ENCODE results near the gene OSTM1.

Gene OSTM1

GRCh38 chr6:108039681-108040080 lies 34.9 kb downstream of the OSTM1 start:
- TF ChIP-seq, protein P1, sequence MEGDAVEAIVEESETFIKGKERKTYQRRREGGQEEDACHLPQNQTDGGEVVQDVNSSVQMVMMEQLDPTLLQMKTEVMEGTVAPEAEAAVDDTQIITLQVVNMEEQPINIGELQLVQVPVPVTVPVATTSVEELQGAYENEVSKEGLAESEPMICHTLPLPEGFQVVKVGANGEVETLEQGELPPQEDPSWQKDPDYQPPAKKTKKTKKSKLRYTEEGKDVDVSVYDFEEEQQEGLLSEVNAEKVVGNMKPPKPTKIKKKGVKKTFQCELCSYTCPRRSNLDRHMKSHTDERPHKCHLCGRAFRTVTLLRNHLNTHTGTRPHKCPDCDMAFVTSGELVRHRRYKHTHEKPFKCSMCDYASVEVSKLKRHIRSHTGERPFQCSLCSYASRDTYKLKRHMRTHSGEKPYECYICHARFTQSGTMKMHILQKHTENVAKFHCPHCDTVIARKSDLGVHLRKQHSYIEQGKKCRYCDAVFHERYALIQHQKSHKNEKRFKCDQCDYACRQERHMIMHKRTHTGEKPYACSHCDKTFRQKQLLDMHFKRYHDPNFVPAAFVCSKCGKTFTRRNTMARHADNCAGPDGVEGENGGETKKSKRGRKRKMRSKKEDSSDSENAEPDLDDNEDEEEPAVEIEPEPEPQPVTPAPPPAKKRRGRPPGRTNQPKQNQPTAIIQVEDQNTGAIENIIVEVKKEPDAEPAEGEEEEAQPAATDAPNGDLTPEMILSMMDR (conservative IDR thresholded peaks at IDR 0.05) = no peak
- no peak overlapping the region for H3K27ac ChIP-seq

GRCh38 chr6:108036884-108037283 lies 37.7 kb downstream of the OSTM1 start:
- no peak overlapping the region for H3K27ac ChIP-seq
- TF ChIP-seq, protein P1 (conservative IDR thresholded peaks at IDR 0.05) = no peak

DNA sequence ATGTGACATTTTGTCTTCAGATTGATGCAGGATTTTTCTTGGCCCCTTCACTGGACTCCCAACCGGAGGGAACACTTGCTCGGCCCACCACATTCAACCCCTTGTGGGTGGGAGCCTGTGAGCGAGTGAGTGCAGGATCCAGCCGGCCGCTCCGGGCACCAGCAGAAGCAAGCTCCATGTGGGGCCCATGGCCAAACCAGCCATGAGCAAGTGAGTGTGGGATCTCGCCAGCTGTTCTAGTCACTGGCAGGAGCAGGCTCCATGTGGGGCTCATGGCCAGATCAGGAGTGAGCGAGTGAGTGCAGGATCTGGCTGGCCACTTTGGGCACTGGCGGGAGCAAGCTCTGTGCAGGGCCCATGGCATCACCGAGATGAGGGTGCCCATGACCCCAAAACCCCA lies 42.6 kb downstream of the OSTM1 start:
- TF ChIP-seq, protein P1 (conservative IDR thresholded peaks at IDR 0.05) = no peak
- no peak overlapping the region for H3K27ac ChIP-seq

- TF ChIP-seq, protein P1 (conservative IDR thresholded peaks at IDR 0.05) = no peak
- H3K27ac ChIP-seq = no peak overlapping the region
Measured at GRCh38 chr6:108030211-108030610, 44.3 kb downstream of the OSTM1 start.

DNA sequence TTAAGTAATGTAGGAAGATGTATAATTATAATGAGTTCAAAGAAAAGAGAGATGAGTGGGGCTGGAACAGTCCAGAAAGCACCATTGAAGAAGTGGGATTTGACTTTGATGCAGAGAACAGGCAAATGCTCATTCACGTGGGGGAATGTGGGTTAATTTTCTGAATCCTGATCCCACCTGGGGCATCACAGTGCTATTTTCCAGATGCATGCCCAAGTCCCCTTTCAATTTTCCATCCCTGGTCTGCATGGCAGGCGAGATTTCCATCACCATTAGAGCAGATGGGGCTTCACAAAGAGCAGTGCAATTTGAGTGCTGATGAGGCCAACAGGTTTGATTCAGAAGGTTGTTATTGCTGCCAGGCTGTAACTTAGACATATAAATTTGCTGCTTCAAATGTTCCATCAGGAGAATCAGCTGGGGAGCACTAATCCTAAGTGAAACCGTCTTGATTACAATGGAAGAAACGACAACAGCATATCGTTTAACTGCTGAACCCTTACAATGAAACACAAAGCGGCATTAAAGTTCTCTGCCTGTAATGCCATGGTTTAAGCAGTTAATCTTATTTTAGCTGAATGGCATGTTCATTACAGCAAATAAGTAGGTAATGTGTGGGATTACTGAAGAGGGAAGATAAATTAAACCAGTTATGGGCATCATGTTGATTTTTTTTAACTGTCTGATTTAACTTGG lies 45.2 kb downstream of the OSTM1 start:
- TF ChIP-seq, protein P1 (conservative IDR thresholded peaks at IDR 0.05) = no peak
- H3K27ac ChIP-seq = no peak overlapping the region

DNA sequence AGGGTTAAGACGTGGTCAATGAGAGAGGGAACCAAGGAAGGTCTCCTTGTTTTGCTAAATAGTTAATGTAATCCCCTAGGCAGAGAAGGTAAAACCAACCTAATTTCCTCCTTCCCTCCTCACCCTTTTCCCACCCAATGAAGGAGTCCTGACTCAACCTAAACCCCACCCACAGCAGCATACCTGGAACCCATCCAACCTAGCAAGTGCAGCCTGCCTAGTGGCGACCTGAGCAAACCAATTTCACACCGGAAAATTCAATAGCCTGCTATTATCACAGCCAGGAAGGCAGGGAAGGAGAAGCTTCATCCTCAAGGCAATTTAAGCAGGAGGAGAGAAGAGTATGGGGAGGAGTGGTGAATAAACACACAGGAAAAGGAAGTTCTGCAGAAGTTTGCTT lies 46.9 kb downstream of the OSTM1 start:
- TF ChIP-seq, protein P1 (conservative IDR thresholded peaks at IDR 0.05) = no peak

GRCh38 chr6:108027056-108027455 lies 47.5 kb downstream of the OSTM1 start:
- no peak overlapping the region for H3K27ac ChIP-seq
- TF ChIP-seq, protein P1 (conservative IDR thresholded peaks at IDR 0.05) = no peak

More for the DNA sequence above, 46.9 kb downstream of the OSTM1 start:
- no peak overlapping the region for H3K27ac ChIP-seq
